ENCODE data around the gene SVIL.
"Not testable (repeated sequence)": the region's sequence is repeated elsewhere in the genome, so short reads cannot be mapped to it uniquely, and the experiment has no call there.

The SVIL gene

DNA sequence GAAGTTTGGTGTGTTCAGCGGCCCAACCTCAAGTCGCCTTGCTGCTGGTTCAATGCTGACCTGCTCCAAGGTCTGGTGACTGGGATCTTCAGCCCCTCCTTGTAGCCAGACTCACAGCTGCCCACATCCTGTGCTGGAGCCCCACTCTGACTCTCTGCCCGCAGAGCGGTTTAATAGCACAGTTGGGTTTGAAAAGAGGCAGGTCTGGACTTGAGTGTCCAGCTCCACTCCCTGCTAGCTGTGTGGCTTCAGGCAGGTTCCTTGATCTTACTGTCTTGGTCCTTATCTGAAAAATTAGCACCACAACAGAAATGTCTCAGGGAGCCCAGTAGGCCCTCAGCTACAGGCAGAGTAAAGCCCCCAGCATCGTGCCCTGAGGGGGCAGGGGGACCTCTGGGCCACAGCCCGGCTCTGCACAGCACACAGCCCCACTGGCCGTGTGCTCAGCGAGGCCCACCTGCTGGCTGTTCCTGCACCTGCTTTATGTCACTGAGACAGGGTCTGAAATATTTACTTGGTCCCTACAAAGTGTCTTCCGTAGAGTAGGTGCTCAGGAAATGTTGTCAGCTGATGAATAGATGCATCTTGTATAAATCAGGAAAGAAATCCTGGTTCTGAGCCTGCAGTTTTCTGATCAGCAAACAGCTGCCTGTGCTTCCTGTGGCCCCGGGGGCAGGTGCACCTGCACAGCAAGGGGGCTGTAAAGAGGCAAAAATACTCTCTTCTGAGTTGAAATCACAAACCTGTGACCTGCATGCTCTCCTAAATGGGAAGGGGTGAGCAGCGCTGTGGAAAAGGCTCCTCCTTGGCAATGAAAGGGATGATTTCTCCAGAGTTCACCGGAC lies 155.5 kb downstream of the SVIL start:
- FAIRE-seq: no peak

DNA sequence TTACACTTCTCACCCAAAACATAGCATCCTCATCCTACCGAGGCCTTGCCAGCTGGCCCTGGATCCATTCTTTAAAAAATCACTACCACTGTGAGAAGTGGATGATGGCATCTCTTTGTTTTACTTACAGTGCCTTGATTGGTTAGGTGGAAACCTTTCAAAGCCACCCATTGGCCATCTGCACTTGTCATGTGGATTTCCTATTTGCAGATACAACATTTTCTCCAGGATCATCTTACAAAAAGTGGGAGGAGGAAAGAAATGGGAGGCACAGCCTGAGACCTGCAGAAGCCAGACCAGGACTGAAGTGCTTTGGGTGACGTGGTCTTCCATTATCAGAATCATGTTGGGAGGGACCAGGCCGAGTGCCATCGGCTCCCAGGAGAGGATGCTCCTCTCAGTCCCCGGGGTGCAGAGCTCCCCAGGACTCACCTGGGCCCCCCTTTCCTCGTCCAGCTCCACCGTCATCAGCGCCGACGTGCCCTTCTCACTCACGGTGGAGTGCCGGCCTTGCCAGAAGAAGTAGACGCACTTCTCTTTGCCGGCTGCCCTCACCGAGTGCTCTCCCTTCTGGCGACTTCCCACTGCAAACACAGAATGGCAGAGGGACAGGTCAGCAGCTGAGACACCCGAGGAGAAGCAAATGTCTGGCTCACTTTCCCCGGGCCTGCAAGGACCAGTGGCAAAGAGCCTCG lies 161.2 kb downstream of the SVIL start:
- FAIRE-seq: no peak

- FAIRE-seq: no peak
These were observed 161.7 kb downstream of the SVIL start for GRCh38 chr10:29473087-29473356.

GRCh38 chr10:29472301-29473086 lies 162.3 kb downstream of the SVIL start:
- FAIRE-seq: no peak

GRCh38 chr10:29471544-29471859 lies 163.3 kb downstream of the SVIL start:
- FAIRE-seq: no peak

GRCh38 chr10:29470843-29471543 lies 163.8 kb downstream of the SVIL start:
- no peak for FAIRE-seq

GRCh38 chr10:29470355-29470705 lies 164.4 kb downstream of the SVIL start:
- FAIRE-seq: no peak

- FAIRE-seq: no peak
These were observed 165.1 kb downstream of the SVIL start for GRCh38 chr10:29469481-29470354.

DNA sequence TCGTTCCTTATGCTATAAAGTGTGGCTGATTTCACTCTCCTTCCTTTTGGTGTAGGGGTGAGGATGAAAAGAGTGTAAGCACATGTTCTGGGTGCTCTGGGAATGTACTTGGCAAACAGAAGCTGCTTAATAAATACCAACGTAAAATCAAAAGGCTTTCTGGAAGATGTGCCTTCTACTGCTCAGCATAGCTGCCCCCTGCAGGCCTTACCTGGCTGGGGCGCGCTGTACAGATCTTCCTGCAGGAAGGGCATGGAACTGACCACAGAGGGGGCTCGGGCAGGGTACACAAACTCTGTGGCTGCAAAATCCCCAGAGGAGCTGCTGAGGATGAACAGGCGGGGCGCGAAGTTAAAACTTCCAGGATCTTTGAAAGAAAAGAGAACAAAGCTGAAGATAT lies 169.4 kb downstream of the SVIL start:
- FAIRE-seq: no peak

DNA sequence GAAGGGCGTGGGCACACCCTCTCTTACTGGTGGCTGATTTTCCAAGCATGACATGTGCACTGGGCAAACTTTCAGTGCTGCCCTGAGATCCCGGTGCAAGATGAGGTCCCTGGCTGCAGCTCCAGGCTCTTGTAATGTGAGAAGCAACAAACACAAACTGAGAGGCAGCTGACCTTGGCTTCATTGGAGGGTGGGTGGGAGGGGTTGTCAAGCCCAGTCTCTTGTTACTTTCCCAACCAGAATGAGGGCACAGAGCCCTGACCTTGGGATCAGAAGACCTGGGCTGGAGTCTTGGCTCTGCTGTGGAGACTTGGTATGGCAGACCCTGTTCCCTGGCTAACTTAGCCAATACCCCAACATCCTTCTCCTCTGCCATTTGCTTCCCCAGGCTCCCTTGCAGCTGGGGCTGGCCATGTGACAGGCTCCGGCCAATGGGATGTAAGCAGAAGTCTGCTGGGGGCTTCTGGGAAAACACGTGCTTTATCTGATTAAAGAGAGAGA lies 170.1 kb downstream of the SVIL start:
- not testable (repeated sequence) for FAIRE-seq

GRCh38 chr10:29461042-29461441 lies 173.7 kb downstream of the SVIL start:
- FAIRE-seq: no peak

DNA sequence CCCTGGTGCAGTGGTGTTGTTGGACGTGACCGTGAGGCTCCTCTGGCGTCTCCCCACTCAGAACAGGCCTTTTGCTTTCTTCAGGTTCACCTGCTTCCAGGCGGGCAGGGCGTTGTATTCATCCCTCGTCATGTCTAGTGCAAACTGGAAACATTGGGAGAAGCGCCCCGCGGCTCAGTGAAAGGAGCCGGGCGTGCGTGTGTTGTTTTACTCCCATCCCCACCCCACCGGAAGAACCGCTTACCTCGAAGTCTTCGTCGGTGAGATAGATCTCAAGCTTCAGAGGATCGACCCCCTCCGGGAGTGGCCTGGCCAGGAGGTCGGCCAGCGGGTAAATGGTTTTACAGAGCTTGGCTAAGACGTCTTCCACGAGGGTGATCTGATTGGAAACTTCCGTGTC lies 176.6 kb downstream of the SVIL start:
- not testable (repeated sequence) for FAIRE-seq

- FAIRE-seq: no peak
These were observed 179.7 kb downstream of the SVIL start for GRCh38 chr10:29455095-29455494.

- FAIRE-seq: no peak
These were observed 180.5 kb downstream of the SVIL start for GRCh38 chr10:29454250-29454649.

GRCh38 chr10:29452546-29452945 lies 182.2 kb downstream of the SVIL start:
- FAIRE-seq: no peak

- FAIRE-seq: no peak
These were observed 182.8 kb downstream of the SVIL start for GRCh38 chr10:29451946-29452345.

- no peak for FAIRE-seq
These were observed 184.4 kb downstream of the SVIL start for GRCh38 chr10:29450405-29450804.

DNA sequence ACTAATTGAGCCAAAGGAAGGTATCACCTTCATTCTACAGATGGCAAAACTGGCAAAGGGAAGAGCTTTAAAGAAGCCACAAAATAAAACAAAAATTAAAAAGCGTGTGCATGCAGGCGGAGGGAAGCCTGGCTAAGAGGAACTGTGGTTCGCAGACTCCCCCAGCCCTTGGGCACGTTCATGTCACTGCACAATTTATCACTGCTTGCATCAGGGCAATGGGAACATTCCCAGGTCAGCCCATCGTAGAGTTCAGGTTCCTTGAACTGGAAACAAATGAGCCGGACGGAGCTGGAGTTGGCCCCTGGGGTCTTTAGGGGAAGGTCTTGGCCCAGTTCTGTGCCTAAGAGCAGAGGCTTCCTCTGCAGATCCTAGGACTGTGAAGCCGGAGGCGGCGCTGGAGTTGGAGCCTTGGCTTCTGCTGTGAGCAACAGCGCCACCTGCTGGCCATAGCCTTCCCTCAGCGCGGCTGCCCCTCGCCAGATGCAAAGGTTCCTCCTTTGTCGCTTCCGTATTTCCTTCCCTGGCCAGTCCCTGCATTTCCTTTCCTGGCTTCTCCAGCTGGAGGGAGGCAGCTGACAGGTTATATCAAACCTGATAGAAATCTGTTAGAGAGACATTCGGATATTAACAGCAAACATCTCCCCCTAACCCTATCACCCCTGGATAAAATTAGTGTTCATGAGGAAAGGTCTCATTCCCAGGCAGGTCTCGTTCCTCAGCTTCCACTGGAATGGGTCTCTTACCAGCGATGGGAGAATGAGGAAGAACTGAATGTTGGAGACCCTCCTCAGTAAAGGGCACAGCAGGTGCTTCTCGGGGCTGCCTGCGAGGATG lies 185.8 kb downstream of the SVIL start:
- FAIRE-seq: not testable (repeated sequence)

GRCh38 chr10:29448125-29448524 lies 186.6 kb downstream of the SVIL start:
- FAIRE-seq: no peak

- no peak for FAIRE-seq
These were observed 188.4 kb downstream of the SVIL start for GRCh38 chr10:29446327-29446726.

Measured in endometrium (tissue), 2 donors.